ENCODE data around the gene ATP1B2. TPM values are rescaled to one million over a fixed set of nuclear protein-coding genes. Genes with fewer than 3 reads are reported as not detected.

ATP1B2 gene
- total and polyA plus RNA-seq, 2 of the 8 experiments (the other 6 are each of a cell fraction or from before 2014, with no cell fraction given): 9.1 to 21.0 TPM

DNA sequence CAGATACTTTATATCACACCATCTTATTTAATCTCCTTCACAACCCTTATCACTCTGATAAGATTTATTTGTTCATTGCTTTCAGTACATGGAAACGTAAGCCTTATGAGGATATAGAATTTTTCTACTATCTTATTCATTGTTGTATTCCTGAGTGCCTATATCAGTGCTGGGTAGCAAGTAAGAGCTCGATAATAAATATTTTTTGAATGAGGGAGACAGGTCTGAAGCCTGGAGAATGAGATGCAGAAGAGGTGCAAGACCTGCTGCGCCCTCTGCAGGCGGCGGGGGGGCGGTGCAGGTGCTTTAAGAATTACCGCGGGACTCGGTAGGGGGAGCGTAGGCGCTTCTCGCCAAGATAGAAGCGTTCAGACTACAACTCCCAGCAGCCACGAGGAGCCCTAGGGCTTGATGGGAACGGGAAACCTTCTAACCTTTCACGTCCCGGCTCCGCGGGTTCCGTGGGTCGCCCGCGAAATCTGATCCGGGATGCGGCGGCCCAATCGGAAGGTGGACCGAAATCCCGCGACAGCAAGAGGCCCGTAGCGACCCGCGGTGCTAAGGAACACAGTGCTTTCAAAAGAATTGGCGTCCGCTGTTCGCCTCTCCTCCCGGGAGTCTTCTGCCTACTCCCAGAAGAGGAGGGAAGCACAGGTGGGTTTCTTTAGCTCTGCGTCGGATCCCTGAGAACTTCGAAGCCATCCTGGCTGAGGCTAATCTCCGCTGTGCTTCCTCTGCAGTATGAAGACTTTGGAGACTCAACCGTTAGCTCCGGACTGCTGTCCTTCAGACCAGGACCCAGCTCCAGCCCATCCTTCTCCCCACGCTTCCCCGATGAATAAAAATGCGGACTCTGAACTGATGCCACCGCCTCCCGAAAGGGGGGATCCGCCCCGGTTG, 37.4 kb downstream of the ATP1B2 start, which contains the start of gene WRAP53 (continued):
- TF ChIP-seq CHD1 (IDR thresholded peaks at IDR 0.05; ENCODE audit: low read depth, low read length): no peak
- no peak for TF ChIP-seq TCF12 (IDR thresholded peaks at IDR 0.05; ENCODE audit: low read depth, low read length)
- TF ChIP-seq POU5F1 (IDR thresholded peaks at IDR 0.05; ENCODE audit: low read depth, low read length): no peak
- no peak for TF ChIP-seq SRF (IDR thresholded peaks at IDR 0.05; ENCODE audit: low read depth, low read length)
- TF ChIP-seq TEAD4 (IDR thresholded peaks at IDR 0.05; ENCODE audit: low read depth, low read length): no peak
- no peak for TF ChIP-seq JUND (IDR thresholded peaks at IDR 0.05; ENCODE audit: low read length)
- TF ChIP-seq, protein P1, sequence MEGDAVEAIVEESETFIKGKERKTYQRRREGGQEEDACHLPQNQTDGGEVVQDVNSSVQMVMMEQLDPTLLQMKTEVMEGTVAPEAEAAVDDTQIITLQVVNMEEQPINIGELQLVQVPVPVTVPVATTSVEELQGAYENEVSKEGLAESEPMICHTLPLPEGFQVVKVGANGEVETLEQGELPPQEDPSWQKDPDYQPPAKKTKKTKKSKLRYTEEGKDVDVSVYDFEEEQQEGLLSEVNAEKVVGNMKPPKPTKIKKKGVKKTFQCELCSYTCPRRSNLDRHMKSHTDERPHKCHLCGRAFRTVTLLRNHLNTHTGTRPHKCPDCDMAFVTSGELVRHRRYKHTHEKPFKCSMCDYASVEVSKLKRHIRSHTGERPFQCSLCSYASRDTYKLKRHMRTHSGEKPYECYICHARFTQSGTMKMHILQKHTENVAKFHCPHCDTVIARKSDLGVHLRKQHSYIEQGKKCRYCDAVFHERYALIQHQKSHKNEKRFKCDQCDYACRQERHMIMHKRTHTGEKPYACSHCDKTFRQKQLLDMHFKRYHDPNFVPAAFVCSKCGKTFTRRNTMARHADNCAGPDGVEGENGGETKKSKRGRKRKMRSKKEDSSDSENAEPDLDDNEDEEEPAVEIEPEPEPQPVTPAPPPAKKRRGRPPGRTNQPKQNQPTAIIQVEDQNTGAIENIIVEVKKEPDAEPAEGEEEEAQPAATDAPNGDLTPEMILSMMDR (IDR thresholded peaks at IDR 0.05; ENCODE audit: control extremely low read depth in 1 of 3, insufficient read depth in 1 of 3, low read depth in 1 of 3, low read length in 3 of 3): peak; percentile 91 to 99 (median 93)
- TF ChIP-seq CHD2 (IDR thresholded peaks at IDR 0.05; ENCODE audit: low read length): peak; percentile 91
- peak; percentile 66 for TF ChIP-seq BRCA1 (IDR thresholded peaks at IDR 0.05; ENCODE audit: low read depth, low read length)
- no peak for TF ChIP-seq RNF2 (IDR thresholded peaks at IDR 0.05; ENCODE audit: borderline replicate concordance, low read depth, low read length, missing control alignments, poor library complexity, severe bottlenecking)
- TF ChIP-seq, protein P2, sequence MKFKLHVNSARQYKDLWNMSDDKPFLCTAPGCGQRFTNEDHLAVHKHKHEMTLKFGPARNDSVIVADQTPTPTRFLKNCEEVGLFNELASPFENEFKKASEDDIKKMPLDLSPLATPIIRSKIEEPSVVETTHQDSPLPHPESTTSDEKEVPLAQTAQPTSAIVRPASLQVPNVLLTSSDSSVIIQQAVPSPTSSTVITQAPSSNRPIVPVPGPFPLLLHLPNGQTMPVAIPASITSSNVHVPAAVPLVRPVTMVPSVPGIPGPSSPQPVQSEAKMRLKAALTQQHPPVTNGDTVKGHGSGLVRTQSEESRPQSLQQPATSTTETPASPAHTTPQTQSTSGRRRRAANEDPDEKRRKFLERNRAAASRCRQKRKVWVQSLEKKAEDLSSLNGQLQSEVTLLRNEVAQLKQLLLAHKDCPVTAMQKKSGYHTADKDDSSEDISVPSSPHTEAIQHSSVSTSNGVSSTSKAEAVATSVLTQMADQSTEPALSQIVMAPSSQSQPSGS (IDR thresholded peaks at IDR 0.05; ENCODE audit: low read length): no peak; the same call in 1 of the 2 replicates
- TF ChIP-seq, protein P3, sequence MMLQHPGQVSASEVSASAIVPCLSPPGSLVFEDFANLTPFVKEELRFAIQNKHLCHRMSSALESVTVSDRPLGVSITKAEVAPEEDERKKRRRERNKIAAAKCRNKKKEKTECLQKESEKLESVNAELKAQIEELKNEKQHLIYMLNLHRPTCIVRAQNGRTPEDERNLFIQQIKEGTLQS (IDR thresholded peaks at IDR 0.05; ENCODE audit: insufficient read depth, low read depth, low read length): no peak
- TF ChIP-seq RBBP5 (IDR thresholded peaks at IDR 0.05; ENCODE audit: borderline replicate concordance, low read depth, low read length): no peak
- no peak for TF ChIP-seq CBX8 (IDR thresholded peaks at IDR 0.05; ENCODE audit: borderline replicate concordance, low read depth, low read length)
- TF ChIP-seq CEBPB (IDR thresholded peaks at IDR 0.05; ENCODE audit: low read depth, low read length): peak; percentile 30; the same call in 1 of the 2 replicates
- TF ChIP-seq TBP (IDR thresholded peaks at IDR 0.05; ENCODE audit: low read depth, low read length): peak; percentile 77
- peak; percentile 83 to 85 for TF ChIP-seq RAD21 (IDR thresholded peaks at IDR 0.05 in 1 of 2, conservative IDR thresholded peaks at IDR 0.05 in 1 of 2; ENCODE audit: low read depth in 2 of 2, low read length in 2 of 2)

Data from H1 (cell line).